Ovary (tissue), 9 donors: ENCODE data around the gene LRP8. TPM values are rescaled to one million over a fixed set of nuclear protein-coding genes. Genes with fewer than 3 reads are reported as not detected.

Source experiments
- DNase-seq, 5 donors: peaks; one replicate each; pipeline ENCODE4 v3.0.0-alpha.2; 2019 to 2020
- H3K27ac ChIP-seq, 2 donors: fragments of 200-600 bp; one replicate each; pipeline versions ENCODE4 v1.5.1 to v1.8.0; 2019 to 2022
- H3K27me3 ChIP-seq: fragments of 200-600 bp; one replicate; pipeline ENCODE4 v1.8.0; 2022
- H3K36me3 ChIP-seq: fragments of 200-600 bp; sonication (generic); one replicate; pipeline ENCODE4 v1.5.1; 2019
- H3K4me1 ChIP-seq: one replicate; pipeline ENCODE4 v1.8.1; 2013; ENCODE audit warnings: mild to moderate bottlenecking, moderate library complexity; ENCODE audit not compliant: insufficient read depth
- H3K4me3 ChIP-seq: fragments of 200-600 bp; sonication (generic); one replicate; pipeline ENCODE4 v1.5.1; 2017
- H3K9me3 ChIP-seq, 2 donors: fragments of 200-600 bp in 1 of 2; sonication (generic) in 1 of 2; one replicate each; pipeline versions ENCODE4 v1.5.1 to v1.8.1; 2013 to 2019; ENCODE audit warnings: mild to moderate bottlenecking in 1 of 2, moderate library complexity in 1 of 2
- CTCF ChIP-seq, 3 donors: fragments of 450-650 bp in 2 of 3; fragments of 200-600 bp in 1 of 3; IDR thresholded peaks; one replicate each; pipeline versions ENCODE4 v1.5.1 to v1.8.0; 2016 to 2022; ENCODE audit warnings: antibody characterized with exemption in 3 of 3, mild to moderate bottlenecking in 1 of 3
- EP300 ChIP-seq: sonication (generic); formaldehyde crosslinking; IDR thresholded peaks from one replicate; pipeline ENCODE4 v1.6.1; 2017; ENCODE audit warnings: antibody characterized with exemption
- POLR2A ChIP-seq: fragments of 450-650 bp; IDR thresholded peaks from one replicate; pipeline ENCODE4 v1.6.1; 2017; ENCODE audit warnings: antibody characterized with exemption, mild to moderate bottlenecking, moderate library complexity
- WGBS, 3 donors: extraction: QIAGEN DNeasy Blood & Tissue Kit in 1 of 3; methylation state at CpG; one replicate each; pipeline versions ENCODE4 v1.1.5 to v1.1.7; 2013 to 2017; 5-methylcytosine and 5-hydroxymethylcytosine counted together
- intact Hi-C, 4 donors: fragments of 100-400 bp; cut with DNase I; formaldehyde crosslinking; loops; one replicate each; pipeline versions ENCODE4 v1.11.0 to v1.15.1; 2022 to 2023
- polyA plus RNA-seq, 2 donors: library from polyadenylated mRNA; stranded (reverse); fragments of 200-250 nt in 1 of 2; fragments of 350-450 nt in 1 of 2; fragmentation: Illumina TruSeq in 1 of 2; extraction: RNeasy Lipid Tissue Mini Kit (QIAGEN cat#74804) in 1 of 2; gene quantifications; one replicate each; pipeline ENCODE4 v1.2.3, GENCODE V29; 2013 to 2014
- total RNA-seq, 7 donors: library from RNA; depleted of rRNA in 2 of 7; stranded (reverse); fragments of >200 nt in 2 of 7; fragmentation: NEBNext Ultra II Directional in 3 of 7; extraction: Animal tissue kit (Norgen Biotek cat#: 25700) in 3 of 7; gene quantifications; one replicate each; pipeline versions ENCODE4 v1.1.0 to v1.2.4, GENCODE V29; 2016 to 2023
- donor health status: DM: no; HTN: no; CAD: no; lungs with moderate emphysema.
- donor health status: DM: no; HTN: no; CAD: no.
- donor health status: Bipolar disorder and iron deficiency.
- donor health status: DM: yes; HTN: yes; CAD: no.
- donor health status: DM: no; HTN: no; CAD: no.
- donor health status: DM: yes; HTN: yes; CAD: no.

LRP8 gene
- total and polyA plus RNA-seq, 9 donors = 1.2 to 10.6 (median 2.2) TPM

DNA sequence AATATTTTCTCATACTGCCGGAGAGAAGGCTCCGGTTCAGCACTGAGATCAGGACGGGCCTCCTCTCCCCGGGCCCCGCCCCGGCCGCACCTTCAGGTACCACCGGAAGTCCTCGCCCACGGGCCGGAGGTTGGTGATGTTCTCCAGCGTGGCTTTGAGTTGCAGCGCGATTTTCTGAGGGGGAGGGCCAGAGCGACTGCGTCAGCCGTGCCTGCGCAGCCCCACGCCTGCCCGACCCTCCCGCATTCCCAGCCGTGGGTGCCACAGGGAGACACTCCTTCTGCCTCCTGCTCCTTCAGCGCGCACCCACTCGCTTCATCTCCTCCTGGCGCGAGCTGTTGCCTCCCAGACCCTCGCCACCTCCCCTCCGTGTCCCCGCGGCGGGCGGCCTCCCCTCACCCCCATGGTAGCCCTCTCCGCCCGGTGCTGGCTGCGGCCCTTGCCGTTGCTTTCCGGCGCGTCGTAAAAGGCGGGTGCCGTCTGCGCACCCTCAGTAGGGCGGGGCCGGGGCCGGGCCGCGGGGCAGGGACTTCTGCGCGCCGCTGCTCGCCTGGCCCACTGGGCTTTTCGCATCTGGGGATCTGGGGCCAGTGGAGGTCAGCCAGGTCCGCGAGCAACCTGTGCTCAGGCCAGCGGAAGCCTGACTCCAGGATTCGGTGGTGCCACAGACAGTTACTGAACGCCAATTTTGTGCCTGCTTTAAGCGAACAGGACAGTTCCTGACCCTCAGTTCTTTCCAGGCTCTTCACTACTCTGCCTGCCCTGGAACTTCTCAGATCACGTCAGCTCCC is 107.5 kb downstream of the LRP8 start, which contains the start of gene CZIB:
Gene CZIB (minus strand): TSS at position 464 of the 791 bp plus-strand sequence. CDS start 59 bp downstream, at position 405.
- intact Hi-C loops = no loop called here
- TF ChIP-seq POLR2A (peak; percentile 96), EP300 (no peak), CTCF (IDR thresholded peaks at IDR 0.05) (peak in 2 of 3 donors; percentile 15 to 44)
- DNase-seq = peak; percentile 95 to 98 (median 96)
- Histone ChIP-seq H3K4me3 (peak within 1 kb of the TSS; percentile 91), H3K27me3 (no peaks in the 10 kb centered on the region), H3K9me3 (no peaks in the 10 kb centered on the region), H3K27ac (peak within 1 kb of the TSS; percentile 95 to 96), H3K36me3 (no peaks in the 10 kb centered on the region), H3K4me1 (no peaks in the 10 kb centered on the region)
- 0 to 1% (median 1%) methylated on average over 54 to 61 of the region's 61 CpGs for WGBS, 3 donors

DNA sequence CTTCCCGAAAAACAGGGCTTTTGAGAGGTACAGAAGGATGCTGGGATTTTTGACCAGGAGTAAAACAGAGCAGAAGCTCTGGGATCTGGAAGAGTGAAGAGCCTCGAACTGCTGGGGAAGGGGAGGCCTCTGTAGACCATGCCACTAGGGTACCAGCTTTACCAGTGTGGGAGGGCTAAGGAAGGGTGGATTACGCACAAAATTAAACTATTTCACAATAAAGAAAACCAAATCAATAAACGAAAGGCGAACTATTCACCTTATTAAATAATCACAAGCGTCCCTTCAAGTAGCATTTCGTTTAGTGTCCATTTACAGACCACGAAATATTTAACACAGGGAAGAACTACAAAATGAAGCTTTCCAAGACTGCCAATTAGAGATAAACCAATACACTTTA is 108.2 kb downstream of the LRP8 start:
- Histone ChIP-seq H3K36me3 (no peaks in the 10 kb centered on the region), H3K27ac (peak overlapping the region; percentile 95 to 96), H3K9me3 (no peaks in the 10 kb centered on the region), H3K4me1 (no peaks in the 10 kb centered on the region), H3K4me3 (peak overlapping the region; percentile 91), H3K27me3 (no peaks in the 10 kb centered on the region)
- no peak for TF ChIP-seq EP300
- TF ChIP-seq CTCF (IDR thresholded peaks at IDR 0.05) = no peak
- no peak for TF ChIP-seq POLR2A
- 11 to 16% (median 16%) methylated on average over 8 of the region's 8 CpGs for WGBS, 3 donors
- DNase-seq = no peak
- intact Hi-C loops = no loop called here

GRCh38 chr1:53218201-53218600 is 109.7 kb downstream of the LRP8 start:
- no peak for TF ChIP-seq CTCF (IDR thresholded peaks at IDR 0.05)
- TF ChIP-seq POLR2A = no peak
- no peak for TF ChIP-seq EP300
- intact Hi-C loops = no loop called here
- H3K9me3 ChIP-seq = no peaks in the 10 kb centered on the region
- no peak overlapping the region for H3K4me3 ChIP-seq
- no peaks in the 10 kb centered on the region for H3K36me3 ChIP-seq
- no peaks in the 10 kb centered on the region for H3K4me1 ChIP-seq
- H3K27me3 ChIP-seq = no peaks in the 10 kb centered on the region
- no peak for DNase-seq
- no peak overlapping the region for H3K27ac ChIP-seq
- 89 to 96% (median 93%) methylated on average over 7 of the region's 7 CpGs for WGBS, 3 donors

- no peak for DNase-seq
- TF ChIP-seq POLR2A (no peak), CTCF (IDR thresholded peaks at IDR 0.05) (no peak)
- intact Hi-C loops = no loop called here
- H3K27me3 ChIP-seq = no peaks in the 10 kb centered on the region
- WGBS, 3 donors = 77 to 81% (median 81%) methylated on average over 5 of the region's 5 CpGs
- H3K4me3 ChIP-seq = no peak overlapping the region
- no peaks in the 10 kb centered on the region for H3K4me1 ChIP-seq
- no peaks in the 10 kb centered on the region for H3K9me3 ChIP-seq
- H3K36me3 ChIP-seq = no peaks in the 10 kb centered on the region
- H3K27ac ChIP-seq = no peak overlapping the region
Measured at GRCh38 chr1:53214376-53214940, 113.4 kb downstream of the LRP8 start.
